ENCODE measurements around the gene AGPAT2. TPM values are rescaled to one million over a fixed set of nuclear protein-coding genes. Genes with fewer than 3 reads are reported as not detected.

Gene AGPAT2
- total and polyA plus RNA-seq, 2 donors (not counting 1 experiment from before 2014, with no cell fraction given): 25.1 to 28.4 TPM

DNA sequence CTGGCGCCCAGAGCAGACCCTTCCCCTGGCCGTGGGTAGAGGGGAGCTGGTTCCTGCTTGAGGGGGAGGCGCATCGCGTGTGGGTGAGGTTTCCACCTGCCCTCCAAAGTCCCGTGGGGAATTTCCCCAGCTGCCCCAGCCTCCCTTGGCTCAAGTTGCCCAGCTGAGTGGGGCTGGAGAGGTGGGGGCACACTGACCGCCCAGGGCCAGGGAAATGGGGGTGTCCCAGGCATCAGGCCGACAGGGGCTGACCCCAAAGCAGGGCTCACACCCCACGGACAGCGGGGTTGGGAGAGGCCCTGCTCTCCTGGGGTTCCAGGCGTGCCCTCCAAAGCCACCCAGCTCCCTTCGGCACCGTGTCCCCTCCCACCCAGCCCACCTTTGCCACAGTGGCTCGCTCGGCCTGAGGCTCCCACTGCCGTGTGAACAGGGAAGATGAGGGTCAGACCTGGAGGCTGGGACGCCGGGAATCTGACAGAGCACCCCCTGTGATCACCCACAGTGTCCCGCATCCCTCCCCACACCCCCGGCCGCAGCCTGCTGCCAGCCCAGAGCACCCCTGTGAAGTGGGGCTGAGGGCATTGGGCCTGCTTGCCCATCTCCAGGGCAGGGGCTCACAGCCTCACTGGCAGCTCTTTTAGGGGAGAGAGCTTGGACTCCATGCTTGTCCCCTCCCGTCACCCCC is 25.5 kb downstream of the AGPAT2 start:
- Histone ChIP-seq H3K4me1 (ENCODE audit: control insufficient read depth in 2 of 2, insufficient read depth in 2 of 2, low read length in 2 of 2) (peaks cover 32 to 44% of the 10 kb centered on the region in 2 donors), H2AFZ (ENCODE audit: insufficient read depth, low read depth, low read length, poor library complexity, severe bottlenecking) (no peak overlapping the region), H3K4me2 (replicated peaks; ENCODE audit: low read depth, low read length, poor library complexity, severe bottlenecking) (no peak overlapping the region), H3K9ac (ENCODE audit: low read length) (no peak overlapping the region), H3K4me3 (ENCODE audit: control extremely low read depth in 1 of 5, extremely low read depth in 1 of 5, insufficient read depth in 1 of 5, low read depth in 2 of 5, low read length in 4 of 5) (no peak overlapping the region), H3K36me3 (replicated peaks in 1 of 2; ENCODE audit: control extremely low read depth in 1 of 2, control insufficient read depth in 1 of 2, extremely low read depth in 1 of 2, insufficient read depth in 2 of 2, low read length in 1 of 2) (no peaks in the 10 kb centered on the region), H3K27me3 (replicated peaks in 1 of 4; ENCODE audit: control extremely low read depth in 1 of 4, control insufficient read depth in 3 of 4, insufficient read depth in 4 of 4, low read length in 3 of 4) (peaks cover 0 to 90% (median 49%) of the 10 kb centered on the region in 4 experiments), H3K27ac (ENCODE audit: low read length in 2 of 2) (no peak overlapping the region), H3K79me2 (ENCODE audit: control insufficient read depth, insufficient read depth, low read length) (no peaks in the 10 kb centered on the region), H3K9me3 (ENCODE audit: control extremely low read depth in 1 of 3, control insufficient read depth in 2 of 3, insufficient read depth in 1 of 3, low read length in 2 of 3) (peaks cover 0 to 34% (median 0%) of the 10 kb centered on the region in 3 donors), H4K20me1 (ENCODE audit: control insufficient read depth, insufficient read depth, low read length, poor library complexity, severe bottlenecking) (no peaks in the 10 kb centered on the region)
- ChIA-PET CTCF (interaction anchor here (1.5 kb wide), 1 partner anchor 10 kb away, joined by 6 read pairs; no protein-coding TSS in a partner anchor), POLR2A (no interaction called here)
- no peak for TF ChIP-seq EZH2 (IDR thresholded peaks at IDR 0.05; ENCODE audit: borderline replicate concordance, insufficient read depth, low read depth, low read length, poor library complexity, severe bottlenecking)
- TF ChIP-seq, protein P1, sequence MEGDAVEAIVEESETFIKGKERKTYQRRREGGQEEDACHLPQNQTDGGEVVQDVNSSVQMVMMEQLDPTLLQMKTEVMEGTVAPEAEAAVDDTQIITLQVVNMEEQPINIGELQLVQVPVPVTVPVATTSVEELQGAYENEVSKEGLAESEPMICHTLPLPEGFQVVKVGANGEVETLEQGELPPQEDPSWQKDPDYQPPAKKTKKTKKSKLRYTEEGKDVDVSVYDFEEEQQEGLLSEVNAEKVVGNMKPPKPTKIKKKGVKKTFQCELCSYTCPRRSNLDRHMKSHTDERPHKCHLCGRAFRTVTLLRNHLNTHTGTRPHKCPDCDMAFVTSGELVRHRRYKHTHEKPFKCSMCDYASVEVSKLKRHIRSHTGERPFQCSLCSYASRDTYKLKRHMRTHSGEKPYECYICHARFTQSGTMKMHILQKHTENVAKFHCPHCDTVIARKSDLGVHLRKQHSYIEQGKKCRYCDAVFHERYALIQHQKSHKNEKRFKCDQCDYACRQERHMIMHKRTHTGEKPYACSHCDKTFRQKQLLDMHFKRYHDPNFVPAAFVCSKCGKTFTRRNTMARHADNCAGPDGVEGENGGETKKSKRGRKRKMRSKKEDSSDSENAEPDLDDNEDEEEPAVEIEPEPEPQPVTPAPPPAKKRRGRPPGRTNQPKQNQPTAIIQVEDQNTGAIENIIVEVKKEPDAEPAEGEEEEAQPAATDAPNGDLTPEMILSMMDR (IDR thresholded peaks at IDR 0.05): no peak
- WGBS (ENCODE audit: insufficient coverage): 29% methylated on average over 22 of the region's 22 CpGs
- Mint-ChIP-seq H3K27ac (no peak overlapping the region), H3K4me3 (no peak overlapping the region), H3K27me3 (peaks cover 29% of the 10 kb centered on the region), H3K9me3 (ENCODE audit: insufficient read depth) (no peaks in the 10 kb centered on the region), H3K4me1 (peaks cover 24% of the 10 kb centered on the region)
- no peak for ATAC-seq (ENCODE audit: low read depth)
- no peak for DNase-seq
- intact Hi-C loops (cut with micrococcal nuclease): loop anchor here (10.0 kb wide), 1 partner anchor 53 kb away; the partner anchor contains the start of gene DIPK1B

DNA sequence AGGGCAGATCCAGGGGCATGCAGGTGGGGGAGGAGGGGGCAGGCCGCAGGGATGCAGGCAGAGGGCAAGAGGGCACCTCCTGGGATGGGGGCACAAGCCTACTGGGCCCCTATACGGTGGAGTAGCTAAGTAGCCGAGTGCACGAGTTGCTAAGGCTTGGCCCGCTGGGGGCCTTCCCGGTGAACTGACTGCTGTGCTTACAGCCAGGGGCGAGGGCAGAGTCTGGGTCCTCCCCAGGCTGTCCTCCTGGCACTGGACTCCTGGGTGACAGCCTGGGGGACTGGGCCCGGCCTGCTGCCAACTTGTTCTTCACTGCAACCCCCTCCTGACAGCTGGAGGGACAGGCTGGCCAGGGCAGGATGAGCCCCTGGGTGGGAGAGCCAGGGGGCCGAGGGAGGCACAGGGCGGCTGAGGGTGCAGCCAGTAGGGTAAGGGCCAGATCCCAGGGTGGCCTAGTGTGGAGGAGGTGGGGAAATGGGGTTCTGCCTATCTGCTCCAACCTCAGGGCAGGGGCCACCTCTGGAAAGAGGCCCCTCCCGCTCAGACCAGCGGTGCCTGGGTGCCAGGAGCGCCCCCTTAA is 26.2 kb downstream of the AGPAT2 start:
- peaks cover 0 to 93% (median 50%) of the 10 kb centered on the region in 4 experiments for H3K27me3 ChIP-seq (replicated peaks in 1 of 4; ENCODE audit: control extremely low read depth in 1 of 4, control insufficient read depth in 3 of 4, insufficient read depth in 4 of 4, low read length in 3 of 4)
- CTCF ChIA-PET: interaction anchor here (1.5 kb wide), 1 partner anchor 11 kb away, joined by 6 read pairs; no protein-coding TSS in a partner anchor
- DNase-seq: no peak

More for the DNA sequence above, 26.2 kb downstream of the AGPAT2 start:
- Histone ChIP-seq H3K9me3 (ENCODE audit: control extremely low read depth in 1 of 3, control insufficient read depth in 2 of 3, insufficient read depth in 1 of 3, low read length in 2 of 3) (peaks cover 0 to 40% (median 0%) of the 10 kb centered on the region in 3 donors), H3K4me3 (ENCODE audit: control extremely low read depth in 1 of 5, extremely low read depth in 1 of 5, insufficient read depth in 1 of 5, low read depth in 2 of 5, low read length in 4 of 5) (no peak overlapping the region), H3K79me2 (ENCODE audit: control insufficient read depth, insufficient read depth, low read length) (no peaks in the 10 kb centered on the region), H3K4me2 (replicated peaks; ENCODE audit: low read depth, low read length, poor library complexity, severe bottlenecking) (no peak overlapping the region), H4K20me1 (ENCODE audit: control insufficient read depth, insufficient read depth, low read length, poor library complexity, severe bottlenecking) (no peaks in the 10 kb centered on the region), H3K36me3 (replicated peaks in 1 of 2; ENCODE audit: control extremely low read depth in 1 of 2, control insufficient read depth in 1 of 2, extremely low read depth in 1 of 2, insufficient read depth in 2 of 2, low read length in 1 of 2) (no peaks in the 10 kb centered on the region), H3K27ac (ENCODE audit: low read length in 2 of 2) (no peak overlapping the region), H2AFZ (ENCODE audit: insufficient read depth, low read depth, low read length, poor library complexity, severe bottlenecking) (no peak overlapping the region), H3K9ac (ENCODE audit: low read length) (no peak overlapping the region), H3K4me1 (ENCODE audit: control insufficient read depth in 2 of 2, insufficient read depth in 2 of 2, low read length in 2 of 2) (peaks cover 39 to 46% of the 10 kb centered on the region in 2 donors)
- no peak for ATAC-seq (ENCODE audit: low read depth)
- Mint-ChIP-seq H3K4me1 (peaks cover 26% of the 10 kb centered on the region), H3K27me3 (peaks cover 34% of the 10 kb centered on the region), H3K9me3 (ENCODE audit: insufficient read depth) (no peaks in the 10 kb centered on the region), H3K27ac (no peak overlapping the region), H3K4me3 (no peak overlapping the region)
- TF ChIP-seq, protein P1 (IDR thresholded peaks at IDR 0.05): no peak
- TF ChIP-seq EZH2 (IDR thresholded peaks at IDR 0.05; ENCODE audit: borderline replicate concordance, insufficient read depth, low read depth, low read length, poor library complexity, severe bottlenecking): no peak
- WGBS (ENCODE audit: insufficient coverage): 19% methylated on average over 13 of the region's 13 CpGs
- POLR2A ChIA-PET: no interaction called here
- intact Hi-C loops (cut with micrococcal nuclease): loop anchor here (10.0 kb wide), 1 partner anchor 54 kb away; the partner anchor contains the start of gene DIPK1B

Measured in B cell (primary cell).